K562 (cell line): ENCODE data around the gene PACSIN2.

ENCODE experiments used
- HNRNPLL ChIP-seq: fragments of 200-400 bp; formaldehyde crosslinking; IDR thresholded peaks from 2 replicates; pipeline ENCODE4 v1.6.1; 2017; ENCODE audit warnings: low read length, low read depth, mild to moderate bottlenecking; ENCODE audit not compliant: poor library complexity, severe bottlenecking
- ID3 ChIP-seq, 2 experiments: fragments of 250-450 bp in 1 of 2; fragments of 450-650 bp in 1 of 2; sonication (Bioruptor Pico) in 1 of 2; IDR thresholded peaks; 2 replicates each; pipeline versions ENCODE4 v1.6.1 to v1.8.0; 2016 to 2021; ENCODE audit warnings: mild to moderate bottlenecking in 2 of 2, moderate library complexity in 2 of 2, missing compliant biosample characterization in 1 of 2, missing genetic modification characterization in 1 of 2
- KDM1A ChIP-seq, 2 experiments: fragments of 450-650 bp; IDR thresholded peaks; 2 replicates each; pipeline ENCODE4 v1.6.1; 2016; ENCODE audit warnings: mild to moderate bottlenecking in 2 of 2
- NONO ChIP-seq, 2 experiments: fragments of 200-400 bp in 1 of 2; fragments of 450-650 bp in 1 of 2; formaldehyde crosslinking in 1 of 2; IDR thresholded peaks; 2 replicates each; pipeline ENCODE4 v1.6.1; 2017; ENCODE audit warnings: low read depth in 2 of 2, mild to moderate bottlenecking in 2 of 2, moderate library complexity in 2 of 2, low read length in 1 of 2
- NR1H2 ChIP-seq: sonication (generic); formaldehyde crosslinking; IDR thresholded peaks from 2 replicates; pipeline ENCODE4 v1.4.0; 2020; ENCODE audit warnings: mild to moderate bottlenecking, missing genetic modification reagents
- NRF1 ChIP-seq, 2 experiments: fragments of 450-650 bp; IDR thresholded peaks in 1 of 2; conservative IDR thresholded peaks in 1 of 2; 2 replicates each; pipeline ENCODE4 v1.6.1; 2014; ENCODE audit warnings: mild to moderate bottlenecking in 2 of 2
- RFX5 ChIP-seq: IDR thresholded peaks from 2 replicates; pipeline ENCODE4 v1.6.1; 2011; ENCODE audit warnings: low read depth, mild to moderate bottlenecking, improper control_type of control experiment, low read length
- ZFX ChIP-seq: sonication (generic); formaldehyde crosslinking; IDR thresholded peaks from 2 replicates; pipeline ENCODE4 v1.8.0; 2022; ENCODE audit warnings: mild to moderate bottlenecking, missing genetic modification reagents, moderate library complexity
- ZNF175 ChIP-seq: fragments of 200-800 bp; sonication (Bioruptor generic); IDR thresholded peaks from 2 replicates; pipeline ENCODE4 v1.6.1; 2016; ENCODE audit warnings: low read depth, mild to moderate bottlenecking, missing genetic modification characterization, missing compliant biosample characterization
- TF ChIP-seq, protein P1 (sequence below): fragments of 450-650 bp; IDR thresholded peaks from 2 replicates; pipeline ENCODE4 v1.6.1; 2016
- TF ChIP-seq, protein P2 (sequence below): fragments of 450-650 bp; IDR thresholded peaks from 2 replicates; pipeline ENCODE4 v1.6.1; 2017; ENCODE audit warnings: antibody characterized with exemption, mild to moderate bottlenecking
- TF ChIP-seq, protein P3 (sequence below): fragments of 450-650 bp; formaldehyde crosslinking; IDR thresholded peaks from 2 replicates; pipeline ENCODE4 v1.4.0; 2020; ENCODE audit warnings: mild to moderate bottlenecking, moderate library complexity

DNA sequence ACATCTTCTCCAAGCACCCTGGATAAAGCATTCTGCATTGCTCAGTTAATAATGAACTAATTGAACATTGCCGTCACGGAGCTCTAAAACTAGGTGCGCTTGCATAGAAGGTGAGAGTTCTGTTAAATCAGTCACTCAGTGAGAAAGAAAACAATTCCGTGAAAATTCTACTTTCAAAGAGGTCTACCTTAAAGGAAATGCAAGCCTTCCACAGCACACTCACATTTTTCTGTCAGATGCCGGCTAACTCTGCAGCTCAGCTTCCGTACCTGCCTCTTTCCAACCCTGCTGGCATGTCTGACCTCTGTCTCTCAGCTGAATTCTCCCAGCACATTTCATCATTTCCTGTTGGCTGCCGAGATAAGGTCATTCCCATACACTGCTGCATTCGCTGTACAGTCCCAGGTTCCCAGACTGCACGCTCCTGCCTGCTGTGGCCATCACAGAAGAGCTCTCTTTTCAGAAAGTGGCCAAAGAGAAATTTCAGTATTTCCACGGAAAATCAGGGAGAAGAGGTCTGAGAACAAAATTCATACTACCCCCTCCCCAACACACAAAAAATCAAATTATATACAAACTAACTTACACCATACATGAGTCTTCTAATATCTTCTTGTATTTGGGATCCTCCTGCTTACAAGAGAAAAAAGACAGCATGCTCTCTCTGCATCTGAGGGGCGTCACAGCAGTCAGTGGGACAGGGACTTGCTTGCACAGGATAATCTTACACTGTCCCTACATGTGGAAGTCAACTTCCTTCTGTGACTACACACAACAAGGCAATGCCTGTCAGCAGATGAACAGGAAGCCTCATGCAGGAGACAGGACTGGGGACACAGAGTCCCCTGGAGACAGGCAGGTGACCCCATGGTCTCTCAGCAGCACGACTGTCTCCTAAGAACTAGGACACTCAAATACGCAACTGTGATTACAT is 55.1 kb downstream of the PACSIN2 start:
- TF ChIP-seq KDM1A (IDR thresholded peaks at IDR 0.05) (no peak), ID3 (CRISPR knock-in tag; IDR thresholded peaks at IDR 0.05) (no peak), ID3 (tag; IDR thresholded peaks at IDR 0.05) (no peak), ZNF175 (CRISPR knock-in tag) (0 out of 2 replicates have a peak, but pooled peaks have one; percentile 23), HNRNPLL (no peak), NRF1 (conservative IDR thresholded peaks at IDR 0.05 in 1 of 2, IDR thresholded peaks at IDR 0.05 in 1 of 2) (peak in 1 of 2 experiments; percentile 23; a peak in 1 of 4 replicates), NR1H2 (CRISPR knock-in tag) (no peak), RFX5 (no peak), ZFX (no peak), NONO (IDR thresholded peaks at IDR 0.05; ENCODE audit: low read depth in 2 of 2, low read length in 1 of 2) (no peak)
- TF ChIP-seq, protein P1, sequence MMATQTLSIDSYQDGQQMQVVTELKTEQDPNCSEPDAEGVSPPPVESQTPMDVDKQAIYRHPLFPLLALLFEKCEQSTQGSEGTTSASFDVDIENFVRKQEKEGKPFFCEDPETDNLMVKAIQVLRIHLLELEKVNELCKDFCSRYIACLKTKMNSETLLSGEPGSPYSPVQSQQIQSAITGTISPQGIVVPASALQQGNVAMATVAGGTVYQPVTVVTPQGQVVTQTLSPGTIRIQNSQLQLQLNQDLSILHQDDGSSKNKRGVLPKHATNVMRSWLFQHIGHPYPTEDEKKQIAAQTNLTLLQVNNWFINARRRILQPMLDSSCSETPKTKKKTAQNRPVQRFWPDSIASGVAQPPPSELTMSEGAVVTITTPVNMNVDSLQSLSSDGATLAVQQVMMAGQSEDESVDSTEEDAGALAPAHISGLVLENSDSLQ: peak; percentile 53
- TF ChIP-seq, protein P2, sequence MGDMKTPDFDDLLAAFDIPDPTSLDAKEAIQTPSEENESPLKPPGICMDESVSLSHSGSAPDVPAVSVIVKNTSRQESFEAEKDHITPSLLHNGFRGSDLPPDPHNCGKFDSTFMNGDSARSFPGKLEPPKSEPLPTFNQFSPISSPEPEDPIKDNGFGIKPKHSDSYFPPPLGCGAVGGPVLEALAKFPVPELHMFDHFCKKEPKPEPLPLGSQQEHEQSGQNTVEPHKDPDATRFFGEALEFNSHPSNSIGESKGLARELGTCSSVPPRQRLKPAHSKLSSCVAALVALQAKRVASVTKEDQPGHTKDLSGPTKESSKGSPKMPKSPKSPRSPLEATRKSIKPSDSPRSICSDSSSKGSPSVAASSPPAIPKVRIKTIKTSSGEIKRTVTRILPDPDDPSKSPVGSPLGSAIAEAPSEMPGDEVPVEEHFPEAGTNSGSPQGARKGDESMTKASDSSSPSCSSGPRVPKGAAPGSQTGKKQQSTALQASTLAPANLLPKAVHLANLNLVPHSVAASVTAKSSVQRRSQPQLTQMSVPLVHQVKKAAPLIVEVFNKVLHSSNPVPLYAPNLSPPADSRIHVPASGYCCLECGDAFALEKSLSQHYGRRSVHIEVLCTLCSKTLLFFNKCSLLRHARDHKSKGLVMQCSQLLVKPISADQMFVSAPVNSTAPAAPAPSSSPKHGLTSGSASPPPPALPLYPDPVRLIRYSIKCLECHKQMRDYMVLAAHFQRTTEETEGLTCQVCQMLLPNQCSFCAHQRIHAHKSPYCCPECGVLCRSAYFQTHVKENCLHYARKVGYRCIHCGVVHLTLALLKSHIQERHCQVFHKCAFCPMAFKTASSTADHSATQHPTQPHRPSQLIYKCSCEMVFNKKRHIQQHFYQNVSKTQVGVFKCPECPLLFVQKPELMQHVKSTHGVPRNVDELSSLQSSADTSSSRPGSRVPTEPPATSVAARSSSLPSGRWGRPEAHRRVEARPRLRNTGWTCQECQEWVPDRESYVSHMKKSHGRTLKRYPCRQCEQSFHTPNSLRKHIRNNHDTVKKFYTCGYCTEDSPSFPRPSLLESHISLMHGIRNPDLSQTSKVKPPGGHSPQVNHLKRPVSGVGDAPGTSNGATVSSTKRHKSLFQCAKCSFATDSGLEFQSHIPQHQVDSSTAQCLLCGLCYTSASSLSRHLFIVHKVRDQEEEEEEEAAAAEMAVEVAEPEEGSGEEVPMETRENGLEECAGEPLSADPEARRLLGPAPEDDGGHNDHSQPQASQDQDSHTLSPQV: 0 out of 2 replicates have a peak, but pooled peaks have one; percentile 48
- TF ChIP-seq, protein P3, sequence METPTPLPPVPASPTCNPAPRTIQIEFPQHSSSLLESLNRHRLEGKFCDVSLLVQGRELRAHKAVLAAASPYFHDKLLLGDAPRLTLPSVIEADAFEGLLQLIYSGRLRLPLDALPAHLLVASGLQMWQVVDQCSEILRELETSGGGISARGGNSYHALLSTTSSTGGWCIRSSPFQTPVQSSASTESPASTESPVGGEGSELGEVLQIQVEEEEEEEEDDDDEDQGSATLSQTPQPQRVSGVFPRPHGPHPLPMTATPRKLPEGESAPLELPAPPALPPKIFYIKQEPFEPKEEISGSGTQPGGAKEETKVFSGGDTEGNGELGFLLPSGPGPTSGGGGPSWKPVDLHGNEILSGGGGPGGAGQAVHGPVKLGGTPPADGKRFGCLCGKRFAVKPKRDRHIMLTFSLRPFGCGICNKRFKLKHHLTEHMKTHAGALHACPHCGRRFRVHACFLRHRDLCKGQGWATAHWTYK (CRISPR knock-in tag): no peak
